Trophoblast cell (in vitro differentiated cells and primary cell): ENCODE data around the gene MMS19.
A peak's percentile ranks its signal among the peaks of the same experiment; 100 is the strongest.

Experiments used
- DNase-seq, 2 donors: peaks; one replicate each; pipeline ENCODE4 v3.0.0-alpha.2; 2016
- H2AFZ ChIP-seq: 2 replicates; pipeline ENCODE4 v1.6.1; 2013; ENCODE audit warnings: low read length, moderate library complexity, mild to moderate bottlenecking; ENCODE audit not compliant: insufficient read depth, poor library complexity
- H2AK5ac ChIP-seq: 2 replicates; pipeline ENCODE4 v1.6.1; 2013; ENCODE audit warnings: mild to moderate bottlenecking, low read length
- H2BK120ac ChIP-seq: 2 replicates; pipeline ENCODE4 v1.6.1; 2013; ENCODE audit warnings: low read length, mild to moderate bottlenecking, moderate library complexity; ENCODE audit not compliant: insufficient read depth, poor library complexity
- H2BK12ac ChIP-seq: 2 replicates; pipeline ENCODE4 v1.6.1; 2013; ENCODE audit warnings: mild to moderate bottlenecking, low read length, moderate library complexity
- H2BK5ac ChIP-seq: 2 replicates; pipeline ENCODE4 v1.6.1; 2013; ENCODE audit warnings: low read length, low read depth, moderate library complexity, mild to moderate bottlenecking; ENCODE audit not compliant: poor library complexity
- H3K14ac ChIP-seq: 2 replicates; pipeline ENCODE4 v1.6.1; 2013; ENCODE audit warnings: mild to moderate bottlenecking, low read length
- H3K18ac ChIP-seq: 2 replicates; pipeline ENCODE4 v1.6.1; 2013; ENCODE audit warnings: mild to moderate bottlenecking, low read length
- H3K23ac ChIP-seq: 2 replicates; pipeline ENCODE4 v1.6.1; 2013; ENCODE audit warnings: low read length
- H3K27ac ChIP-seq: 2 replicates; pipeline ENCODE4 v1.5.1; 2013; ENCODE audit warnings: low read depth, mild to moderate bottlenecking, inconsistent platforms, low read length, moderate library complexity
- H3K27me3 ChIP-seq: 2 replicates; pipeline ENCODE4 v1.6.1; 2013; ENCODE audit warnings: inconsistent platforms, mild to moderate bottlenecking, low read length, moderate library complexity; ENCODE audit not compliant: insufficient read depth
- H3K36me3 ChIP-seq, 2 experiments: 1 replicate in 1 of 2; 2 replicates in 1 of 2; pipeline ENCODE4 v1.6.1; 2013; ENCODE audit warnings: low read length in 2 of 2, mild to moderate bottlenecking in 2 of 2, moderate library complexity in 1 of 2; ENCODE audit not compliant: insufficient read depth in 2 of 2, control insufficient read depth in 1 of 2
- H3K4ac ChIP-seq: 2 replicates; pipeline ENCODE4 v1.6.1; 2013; ENCODE audit warnings: low read depth, mild to moderate bottlenecking, low read length, moderate library complexity
- H3K4me1 ChIP-seq, 2 experiments: 1 replicate in 1 of 2; 2 replicates in 1 of 2; pipeline ENCODE4 v1.6.1; 2013; ENCODE audit warnings: low read length in 2 of 2, mild to moderate bottlenecking in 2 of 2, moderate library complexity in 1 of 2; ENCODE audit not compliant: insufficient read depth in 2 of 2, control insufficient read depth in 1 of 2
- H3K4me2 ChIP-seq: 2 replicates; pipeline ENCODE4 v1.6.1; 2013; ENCODE audit warnings: inconsistent platforms, mild to moderate bottlenecking, low read length, moderate library complexity
- H3K4me3 ChIP-seq: 2 replicates; pipeline ENCODE4 v1.5.1; 2013; ENCODE audit warnings: mild to moderate bottlenecking, low read depth, low read length, inconsistent platforms
- H3K79me1 ChIP-seq: one replicate; pipeline ENCODE4 v1.6.1; 2013; ENCODE audit warnings: low read length
- H3K79me2 ChIP-seq: 2 replicates; pipeline ENCODE4 v1.6.1; 2013; ENCODE audit warnings: low read length, mild to moderate bottlenecking; ENCODE audit not compliant: control insufficient read depth, insufficient read depth, poor library complexity
- H3K9ac ChIP-seq: 2 replicates; pipeline ENCODE4 v1.6.1; 2013; ENCODE audit warnings: mild to moderate bottlenecking, low read length
- H3K9me3 ChIP-seq: 2 replicates; pipeline ENCODE4 v1.6.1; 2013; ENCODE audit warnings: low read depth, mild to moderate bottlenecking, control low read depth, inconsistent platforms, low read length; ENCODE audit not compliant: insufficient read depth
- H4K12ac ChIP-seq: 2 replicates; pipeline ENCODE4 v1.6.1; 2013; ENCODE audit warnings: low read depth, mild to moderate bottlenecking, low read length, moderate library complexity
- H4K8ac ChIP-seq: 2 replicates; pipeline ENCODE4 v1.6.1; 2013; ENCODE audit warnings: low read depth, mild to moderate bottlenecking, low read length, moderate library complexity
- H4K91ac ChIP-seq: one replicate; pipeline ENCODE4 v1.6.1; 2013; ENCODE audit warnings: low read depth, mild to moderate bottlenecking, low read length, moderate library complexity
- WGBS: extraction: QIAGEN DNeasy Blood & Tissue Kit; methylation state at CpG from one replicate; pipeline ENCODE4 v1.1.7; 2013; ENCODE audit warnings: missing lambda C conversion rate; ENCODE audit not compliant: insufficient read length, insufficient coverage; ENCODE audit errors: extremely low coverage; 5-methylcytosine and 5-hydroxymethylcytosine counted together

The MMS19 gene

GRCh38 chr10:97506199-97506991 lies 8.2 kb upstream of the MMS19 start:
- no peaks in the 10 kb centered on the region for H3K27me3 ChIP-seq
- no peak overlapping the region for H4K91ac ChIP-seq
- no peaks in the 10 kb centered on the region for H3K36me3 ChIP-seq
- no peak overlapping the region for H4K12ac ChIP-seq
- no CpG with 5 or more reads among the region's 3 CpGs for WGBS
- H3K4me2 ChIP-seq: no peak overlapping the region
- no peak overlapping the region for H3K27ac ChIP-seq
- H3K4me3 ChIP-seq: no peak overlapping the region
- no peak overlapping the region for H3K4ac ChIP-seq
- no peak overlapping the region for H3K18ac ChIP-seq
- no peak overlapping the region for H2AK5ac ChIP-seq
- H2AFZ ChIP-seq: no peak overlapping the region
- H3K79me2 ChIP-seq: no peaks in the 10 kb centered on the region
- no peaks in the 10 kb centered on the region for H3K4me1 ChIP-seq
- no peak overlapping the region for H3K14ac ChIP-seq
- H3K79me1 ChIP-seq: no peaks in the 10 kb centered on the region
- H3K9me3 ChIP-seq: peaks cover 2% of the 10 kb centered on the region
- H2BK12ac ChIP-seq: no peak overlapping the region
- no peak overlapping the region for H3K9ac ChIP-seq
- H4K8ac ChIP-seq: no peak overlapping the region
- H2BK5ac ChIP-seq: no peak overlapping the region
- DNase-seq: no peak
- H3K23ac ChIP-seq: no peak overlapping the region
- no peak overlapping the region for H2BK120ac ChIP-seq

GRCh38 chr10:97505152-97505551 lies 6.9 kb upstream of the MMS19 start:
- Histone ChIP-seq H3K36me3 (no peaks in the 10 kb centered on the region), H3K4me2 (no peak overlapping the region), H3K79me2 (no peaks in the 10 kb centered on the region), H2BK5ac (no peak overlapping the region), H3K4ac (no peak overlapping the region), H4K91ac (no peak overlapping the region), H3K23ac (no peak overlapping the region), H4K8ac (no peak overlapping the region), H3K27me3 (no peaks in the 10 kb centered on the region), H3K79me1 (no peaks in the 10 kb centered on the region), H3K9me3 (peaks cover 2% of the 10 kb centered on the region), H2BK120ac (no peak overlapping the region), H3K14ac (no peak overlapping the region), H2BK12ac (no peak overlapping the region), H3K18ac (no peak overlapping the region), H4K12ac (no peak overlapping the region), H2AFZ (no peak overlapping the region), H3K4me1 (peaks cover 0 to under 1% of the 10 kb centered on the region in 2 experiments), H2AK5ac (no peak overlapping the region), H3K9ac (no peak overlapping the region), H3K4me3 (no peak overlapping the region), H3K27ac (no peak overlapping the region)
- no CpG with 5 or more reads among the region's 1 CpG for WGBS
- DNase-seq: no peak

- H2BK5ac ChIP-seq: no peak overlapping the region
- H3K9ac ChIP-seq: no peak overlapping the region
- no peak overlapping the region for H3K23ac ChIP-seq
- no peak overlapping the region for H3K4ac ChIP-seq
- H3K9me3 ChIP-seq: peaks cover 2% of the 10 kb centered on the region
- no peak overlapping the region for H3K4me3 ChIP-seq
- H3K36me3 ChIP-seq: no peaks in the 10 kb centered on the region
- H3K18ac ChIP-seq: no peak overlapping the region
- H4K8ac ChIP-seq: no peak overlapping the region
- peak overlapping the region; percentile 6 for H2AFZ ChIP-seq
- H4K12ac ChIP-seq: no peak overlapping the region
- no CpG with 5 or more reads among the region's 3 CpGs for WGBS
- DNase-seq: no peak
- peaks cover 9% of the 10 kb centered on the region for H3K79me1 ChIP-seq
- no peak overlapping the region for H3K27ac ChIP-seq
- no peak overlapping the region for H2AK5ac ChIP-seq
- no peak overlapping the region for H2BK12ac ChIP-seq
- no peak overlapping the region for H3K14ac ChIP-seq
- peaks cover 6% of the 10 kb centered on the region for H3K27me3 ChIP-seq
- H3K4me2 ChIP-seq: no peak overlapping the region
- no peak overlapping the region for H4K91ac ChIP-seq
- H3K79me2 ChIP-seq: peaks cover 7% of the 10 kb centered on the region
- H3K4me1 ChIP-seq: peaks cover 5% of the 10 kb centered on the region in 2 experiments
- no peak overlapping the region for H2BK120ac ChIP-seq
Measured at GRCh38 chr10:97503406-97503805, 5.2 kb upstream of the MMS19 start.

- no peak overlapping the region for H3K23ac ChIP-seq
Measured at GRCh38 chr10:97502916-97503315, 4.7 kb upstream of the MMS19 start.

More at GRCh38 chr10:97502916-97503315, 4.7 kb upstream of the MMS19 start:
- Histone ChIP-seq H3K4me1 (peaks cover 5% of the 10 kb centered on the region in 2 experiments), H4K91ac (no peak overlapping the region), H2BK12ac (no peak overlapping the region), H3K36me3 (no peaks in the 10 kb centered on the region), H3K14ac (no peak overlapping the region), H3K9ac (no peak overlapping the region), H3K4me3 (no peak overlapping the region), H3K79me1 (peaks cover 12% of the 10 kb centered on the region), H2AFZ (no peak overlapping the region), H4K12ac (no peak overlapping the region), H3K4ac (no peak overlapping the region), H3K79me2 (peaks cover 10% of the 10 kb centered on the region), H4K8ac (no peak overlapping the region), H3K9me3 (peaks cover 2% of the 10 kb centered on the region), H2BK120ac (no peak overlapping the region), H2AK5ac (no peak overlapping the region), H3K27ac (no peak overlapping the region), H3K27me3 (peaks cover 6% of the 10 kb centered on the region), H2BK5ac (no peak overlapping the region), H3K18ac (no peak overlapping the region), H3K4me2 (no peak overlapping the region)
- WGBS: no CpG with 5 or more reads among the region's 6 CpGs
- no peak for DNase-seq
